ENCODE results near the gene PDE9A.
"Not testable (repeated sequence)": the region's sequence is repeated elsewhere in the genome, so short reads cannot be mapped to it uniquely, and the experiment has no call there.

The PDE9A gene

DNA sequence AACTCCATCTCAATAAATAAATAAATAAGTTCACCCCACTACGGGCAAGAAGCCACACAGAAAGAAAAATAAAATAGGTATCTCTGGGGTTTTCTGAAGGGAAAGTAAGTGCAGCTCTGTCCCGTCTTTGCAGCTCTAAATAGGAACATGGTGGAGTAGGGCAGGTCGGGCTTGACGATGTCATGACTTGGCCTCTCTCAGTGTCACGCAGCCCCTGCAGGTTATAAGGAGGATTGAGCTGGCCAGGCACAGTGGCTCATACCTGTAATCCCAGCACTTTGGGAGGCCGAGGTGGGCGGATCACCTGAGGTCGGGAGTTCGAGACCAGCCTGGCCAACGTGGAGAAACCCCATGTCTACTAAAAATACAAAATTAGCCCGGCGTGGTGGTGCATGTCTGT is 67.1 kb downstream of the PDE9A start:
- DNase-seq = not testable (repeated sequence)

DNA sequence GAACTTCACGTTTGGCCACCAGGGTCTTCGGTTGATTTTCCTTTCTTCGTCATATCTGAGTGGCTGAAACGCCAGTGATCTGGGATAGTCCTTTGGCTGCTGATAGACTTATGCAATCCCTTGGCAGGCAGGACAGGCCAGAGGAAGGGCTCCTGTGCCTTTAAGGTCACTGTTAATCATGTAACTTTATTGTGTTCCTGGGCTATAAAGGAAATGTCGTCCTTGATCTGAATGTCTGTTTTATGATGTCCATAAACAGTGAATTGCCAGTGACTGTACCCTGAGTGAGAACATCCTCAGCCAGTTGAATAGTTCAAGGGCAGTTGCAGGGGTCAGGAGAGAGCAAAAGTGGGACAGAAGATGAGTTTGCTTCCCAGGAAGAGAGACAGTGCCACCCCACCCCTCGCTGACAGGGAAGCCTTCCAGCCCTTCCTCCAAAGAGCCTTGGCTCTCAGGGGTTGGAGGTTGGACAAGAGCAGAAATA is 68.0 kb downstream of the PDE9A start:
- DNase-seq = no peak

GRCh38 chr21:42722153-42722552 is 68.7 kb downstream of the PDE9A start:
- no peak for DNase-seq

DNA sequence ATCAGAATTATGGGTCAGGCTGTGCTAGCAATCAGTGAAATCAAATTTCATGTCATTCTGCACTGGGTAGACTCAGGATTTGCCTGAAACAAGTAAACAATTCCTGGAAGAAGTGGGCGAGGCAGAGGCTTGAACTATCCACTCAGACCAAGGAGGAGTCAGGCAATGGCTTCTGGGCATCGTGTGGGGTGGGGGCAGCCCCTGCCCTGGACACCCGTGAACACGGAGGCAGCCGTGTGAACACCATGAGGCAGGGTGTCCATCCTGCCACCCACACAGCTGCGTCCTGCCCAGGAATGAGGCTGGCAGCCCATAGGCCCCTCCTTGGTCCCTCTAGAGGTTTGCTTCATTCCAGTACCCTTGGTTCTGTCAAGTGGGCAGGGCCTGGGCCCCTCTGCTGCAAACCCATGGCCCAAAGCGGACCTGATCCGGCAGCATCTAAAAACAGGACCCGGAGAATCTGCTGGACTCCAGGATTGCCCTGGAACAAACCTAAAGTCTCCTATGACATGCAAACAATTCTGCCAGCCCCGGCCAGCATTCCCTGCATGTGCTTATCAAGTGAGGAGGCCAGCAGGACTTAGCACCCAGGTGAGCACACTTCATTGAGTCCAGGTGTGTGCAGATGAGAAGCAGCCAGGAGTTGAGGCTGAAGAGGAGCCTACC is 69.5 kb downstream of the PDE9A start:
- no peak for DNase-seq

DNA sequence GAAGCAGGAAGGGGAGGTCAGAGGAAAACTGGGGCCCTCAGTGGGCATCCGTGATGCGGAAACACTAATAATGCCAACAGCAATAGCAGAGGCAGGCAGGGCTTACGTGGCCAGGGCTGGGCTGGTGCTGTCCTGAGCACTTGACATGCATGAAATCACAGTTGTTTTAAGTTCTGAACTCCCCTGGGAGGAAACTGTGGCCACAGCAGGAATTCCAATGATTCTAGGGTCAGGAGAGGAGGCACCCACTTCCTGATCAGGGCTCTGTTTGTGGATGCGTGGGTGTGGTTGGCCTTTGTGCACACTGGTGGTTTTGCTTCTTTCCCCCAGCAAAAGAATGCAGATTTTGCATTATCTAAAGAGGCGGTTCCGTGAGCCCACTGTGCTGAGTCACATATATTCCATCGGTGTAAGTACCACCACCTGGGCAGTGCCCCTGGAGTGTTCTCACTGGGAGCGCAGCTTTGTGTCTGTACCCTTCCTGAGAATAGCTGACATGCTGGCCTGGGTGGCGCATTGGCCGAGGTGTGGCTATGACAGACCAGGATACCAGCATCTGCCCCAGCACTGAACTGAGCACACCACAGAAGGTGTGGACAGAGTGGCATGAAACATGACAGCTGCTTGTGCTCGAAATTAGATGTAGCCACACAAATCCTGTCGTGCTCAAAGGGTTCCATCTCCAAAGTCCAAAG is 71.0 kb downstream of the PDE9A start:
- DNase-seq = no peak

GRCh38 chr21:42725416-42725930 is 72.1 kb downstream of the PDE9A start:
- DNase-seq = no peak

DNA sequence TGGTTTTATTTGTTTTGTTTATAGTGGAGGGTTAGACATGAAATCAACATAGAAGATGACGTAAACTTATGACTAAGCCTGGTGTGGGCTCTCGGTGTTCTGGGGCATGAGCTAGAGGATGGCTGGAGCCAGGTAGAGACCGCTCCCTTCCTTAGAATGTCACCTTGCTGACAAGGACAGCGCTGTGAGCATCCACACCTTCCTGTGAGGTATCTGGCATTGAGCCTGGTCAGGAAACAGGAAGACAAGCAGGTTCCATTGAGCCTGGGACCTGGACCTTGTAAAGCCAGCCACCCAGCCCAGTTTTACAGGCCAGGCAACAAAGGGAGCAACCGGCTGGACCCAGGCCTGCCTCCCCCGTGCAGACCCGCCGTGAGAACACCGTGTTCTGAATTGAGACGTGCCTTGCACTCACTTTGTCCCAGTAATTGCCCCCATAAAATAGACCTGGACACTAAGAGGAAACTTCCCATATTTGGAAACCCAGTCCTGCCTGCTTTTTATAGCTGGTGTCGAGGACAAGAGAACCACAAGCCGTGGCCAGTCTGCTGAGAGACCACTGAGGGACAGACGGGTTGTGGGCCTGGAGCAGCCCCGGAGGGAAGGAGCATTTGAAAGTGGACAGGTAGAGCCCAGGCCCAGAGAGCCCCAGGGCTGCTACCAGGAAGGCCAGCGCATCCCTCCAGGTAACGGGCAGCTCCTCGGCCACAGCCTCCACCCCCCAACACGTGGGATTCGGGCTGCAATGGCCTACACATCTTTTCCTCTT is 78.0 kb downstream of the PDE9A start:
- DNase-seq = no peak

DNA sequence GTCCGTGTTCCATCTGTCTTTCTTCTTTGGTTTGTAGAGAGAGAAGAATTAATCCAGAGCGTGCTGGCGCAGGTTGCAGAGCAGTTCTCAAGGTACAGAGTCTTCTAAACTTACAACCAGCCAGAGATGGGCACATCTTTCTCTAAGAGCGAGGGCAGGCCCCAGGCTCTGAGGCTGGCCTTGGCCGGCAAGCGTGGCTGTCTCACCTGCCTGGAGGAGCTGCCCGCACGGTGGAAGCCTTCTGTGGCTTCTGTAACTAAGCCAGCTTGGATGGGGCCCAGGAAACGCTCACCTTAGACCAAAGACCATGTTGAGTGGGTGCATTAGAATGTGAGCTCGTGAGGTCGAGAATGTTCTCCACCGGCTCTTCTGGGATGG is 78.6 kb downstream of the PDE9A start:
- no peak for DNase-seq

DNA sequence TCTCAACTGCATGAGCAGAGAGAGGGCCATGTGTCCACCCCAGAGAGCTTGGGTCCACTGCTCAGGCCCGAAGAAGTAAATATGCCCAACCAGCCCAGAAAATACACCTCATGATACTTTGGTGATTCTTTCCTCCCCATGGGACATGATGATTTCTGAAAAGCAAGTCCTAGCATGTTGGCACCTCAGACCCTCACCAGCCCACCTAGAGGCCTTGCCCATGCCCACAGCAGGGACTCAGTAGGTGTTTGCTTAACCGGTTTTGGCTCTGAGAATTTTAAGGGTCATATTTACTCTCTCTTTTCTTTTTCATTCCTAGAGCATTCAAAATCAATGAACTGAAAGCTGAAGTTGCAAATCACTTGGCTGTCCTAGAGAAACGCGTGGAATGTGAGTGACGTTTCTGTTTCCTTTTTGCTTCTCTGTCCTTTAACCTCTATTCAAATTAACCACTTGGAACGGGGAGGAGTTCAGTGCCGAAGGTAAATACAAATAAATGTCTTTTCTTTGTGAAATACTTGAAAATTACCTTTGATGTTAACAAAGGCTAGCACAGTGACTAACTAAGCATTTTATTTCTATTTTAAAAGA is 79.7 kb downstream of the PDE9A start:
- peak; percentile 5 for DNase-seq

GRCh38 chr21:42733874-42734273 is 80.5 kb downstream of the PDE9A start:
- no peak for DNase-seq

- no peak for DNase-seq
Observed at GRCh38 chr21:42734323-42734971, 81.0 kb downstream of the PDE9A start.

- no peak for DNase-seq
Observed at GRCh38 chr21:42735061-42735460, 81.6 kb downstream of the PDE9A start.

DNA sequence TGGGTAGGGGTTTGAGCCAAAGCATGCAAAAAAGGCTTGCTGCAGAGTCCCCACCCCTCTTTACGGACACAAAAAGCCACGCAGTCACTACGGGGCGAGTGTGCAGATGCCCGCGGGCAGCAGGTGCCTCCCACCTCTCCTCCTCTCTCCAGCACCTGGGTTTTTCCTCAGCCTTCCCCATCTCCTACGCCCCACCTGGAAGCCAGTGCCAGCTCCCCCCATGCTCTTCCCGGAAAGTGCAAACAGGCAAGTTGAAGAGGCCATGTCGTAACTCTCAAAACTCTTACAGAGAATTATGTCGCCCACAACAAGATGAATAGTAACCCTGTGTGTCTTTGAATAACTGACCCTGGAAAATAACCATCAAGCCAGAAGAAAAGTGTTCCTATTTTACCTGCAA is 82.5 kb downstream of the PDE9A start:
- no peak for DNase-seq

DNA sequence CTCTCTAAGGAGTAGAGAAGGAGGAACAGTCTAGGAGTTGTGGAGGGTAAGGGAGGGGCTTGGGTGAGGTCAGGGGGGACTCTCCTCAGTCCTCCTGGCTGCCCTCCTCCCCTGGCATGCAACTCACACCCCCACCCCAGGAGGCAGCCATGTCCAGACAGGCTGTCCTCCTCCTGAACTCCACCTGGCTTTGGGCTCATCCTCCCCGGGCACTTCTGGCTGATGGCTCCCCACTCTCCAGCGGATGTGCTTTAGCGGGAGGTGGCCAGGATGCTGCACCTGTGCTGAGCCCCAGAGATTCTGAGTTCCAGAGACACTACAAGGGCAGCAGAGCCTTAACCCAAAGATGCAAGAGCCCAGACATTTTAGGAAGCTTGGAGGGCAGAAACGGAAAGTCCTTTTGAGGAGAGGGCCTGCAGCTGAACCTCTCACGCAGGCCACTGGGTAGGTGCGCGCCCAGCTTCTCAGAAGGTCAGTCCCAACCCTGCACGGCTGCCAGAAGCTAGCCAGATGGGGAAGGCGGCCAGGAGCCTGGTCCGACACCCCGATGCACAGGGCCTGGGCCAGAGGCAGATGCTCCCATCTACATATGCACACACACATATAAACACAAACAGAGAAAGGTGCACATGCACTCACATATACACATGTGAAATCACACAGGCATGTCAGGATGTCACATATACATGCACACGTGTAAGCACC is 83.4 kb downstream of the PDE9A start:
- no peak for DNase-seq

DNA sequence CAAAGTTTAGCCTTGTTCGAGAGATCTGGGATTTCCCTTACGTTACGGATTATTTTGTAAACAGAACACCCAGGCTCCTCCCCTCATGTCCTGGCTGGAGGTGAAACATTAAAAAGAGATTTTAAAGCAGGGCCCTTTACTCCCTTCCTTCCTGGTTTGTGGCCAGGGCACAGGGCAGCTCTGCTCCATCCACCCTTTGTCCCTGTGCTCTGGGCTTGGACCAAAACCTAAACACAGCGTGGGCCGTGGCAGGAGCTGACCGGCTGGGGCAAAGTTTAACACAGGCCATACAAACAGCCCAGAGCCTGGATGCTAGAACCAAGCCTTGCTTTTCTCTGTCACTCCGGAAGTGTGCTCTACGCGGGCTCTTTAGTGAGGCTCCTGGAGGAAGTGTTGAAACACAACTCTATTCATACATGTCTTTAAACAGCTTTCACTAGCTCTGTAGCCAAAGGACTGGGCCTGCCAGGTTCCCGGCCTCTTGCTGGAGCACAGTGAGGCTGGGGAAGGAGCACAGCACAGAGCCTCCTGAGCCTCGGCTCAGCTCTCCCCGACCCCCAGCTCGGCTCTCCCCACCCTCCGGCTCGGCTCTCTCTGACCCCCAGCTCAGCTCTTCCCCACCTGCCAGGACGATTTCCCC is 84.7 kb downstream of the PDE9A start:
- peak; percentile 35 for DNase-seq

DNA sequence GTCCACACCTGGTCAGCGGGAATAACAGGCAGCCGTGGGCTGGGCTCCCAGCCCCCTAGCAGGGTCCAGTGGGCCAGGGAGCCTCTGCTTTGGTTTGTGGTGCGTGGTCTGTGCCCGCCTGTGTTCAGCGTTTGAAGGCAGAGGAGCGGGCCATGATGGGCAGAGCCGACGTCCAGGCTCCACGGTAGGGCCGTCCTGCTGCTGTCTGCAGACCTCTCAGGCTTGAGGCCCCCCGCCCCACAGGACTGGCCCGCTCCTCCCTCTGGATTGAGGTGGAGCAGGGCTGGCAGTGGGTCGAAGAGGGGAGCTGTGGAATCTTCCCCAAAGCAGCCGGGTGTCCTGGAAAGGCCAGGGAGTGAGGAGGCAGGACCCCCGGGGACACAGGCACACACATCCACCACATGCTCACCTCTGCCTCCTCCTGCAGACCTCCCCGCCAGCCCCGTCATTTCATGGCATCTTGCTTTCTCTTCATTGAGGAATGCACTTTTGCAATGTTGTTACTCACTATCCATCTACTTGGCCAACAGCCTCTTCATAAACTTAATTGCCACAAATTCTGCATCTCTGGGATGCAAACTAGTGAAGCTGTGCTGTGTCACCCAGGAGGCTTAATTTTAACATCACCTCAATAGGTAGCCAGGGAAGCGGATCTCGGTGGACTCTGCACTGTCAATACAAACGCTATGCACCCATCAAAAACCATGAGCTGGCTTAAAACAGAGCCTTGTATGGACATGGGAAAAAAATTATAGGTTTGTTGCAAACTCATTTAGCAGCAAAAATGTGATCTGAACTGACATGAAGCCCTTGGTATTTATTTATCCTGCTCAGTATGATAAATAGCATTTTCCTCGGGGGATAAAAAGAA is 85.9 kb downstream of the PDE9A start:
- DNase-seq = no peak

DNA sequence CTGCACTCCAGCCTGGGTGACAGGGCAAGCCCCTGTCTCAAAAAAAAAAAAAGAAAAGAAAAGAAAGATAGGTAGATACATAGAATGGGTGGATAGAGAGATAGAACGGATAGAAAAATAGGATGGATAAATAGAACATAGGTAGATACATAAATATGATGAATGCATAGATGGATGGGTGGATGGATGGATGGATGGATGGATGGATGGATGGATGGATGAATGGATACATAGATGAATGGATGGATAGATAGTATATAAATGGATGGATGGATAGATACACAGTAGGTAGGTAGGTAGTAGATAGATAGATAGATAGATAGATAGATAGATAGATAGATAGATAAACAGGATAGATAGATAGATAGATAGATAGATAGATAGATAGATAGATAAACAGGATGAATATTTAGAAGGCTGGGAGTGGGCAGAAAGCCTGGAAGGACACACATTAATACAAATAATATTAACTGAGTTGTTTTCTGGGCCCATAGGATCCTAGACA is 87.0 kb downstream of the PDE9A start:
- DNase-seq = no peak

DNA sequence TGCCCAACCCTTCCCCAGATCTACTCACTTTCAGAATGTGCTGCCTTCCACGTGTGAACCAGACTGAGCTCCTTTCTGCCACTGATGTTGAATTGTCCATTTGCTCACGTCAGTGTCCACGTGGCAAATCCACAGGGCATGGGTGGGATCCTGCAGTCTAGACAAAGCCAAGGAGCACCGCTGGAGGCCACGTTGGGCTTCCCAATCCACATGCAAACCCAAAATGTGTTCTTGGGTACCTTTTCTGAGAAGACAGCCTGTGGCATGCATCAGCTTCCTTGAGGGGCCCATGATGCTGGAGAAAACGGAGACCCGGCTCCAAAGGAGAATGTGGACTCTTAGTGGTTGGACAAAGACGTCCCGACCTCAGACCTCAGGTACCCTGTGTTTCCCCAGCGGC is 87.6 kb downstream of the PDE9A start:
- no peak for DNase-seq

- DNase-seq = no peak
Observed at GRCh38 chr21:42744520-42745445, 91.4 kb downstream of the PDE9A start.

All from midbrain (tissue), 1 donor.